ENCODE measurements around the gene KRTAP19-1. TPM values are rescaled to one million over a fixed set of nuclear protein-coding genes. Genes with fewer than 3 reads are reported as not detected.

Gene KRTAP19-1
- total RNA-seq, result not detected in 2 replicates

GRCh38 chr21:30480145-30480544 is at the start of gene KRTAP19-1:
Gene KRTAP19-1 (minus strand): TSS chr21:30480367. CDS start chr21:30480317, 50 bp downstream.

GRCh38 chr21:30502041-30502440 is 21.9 kb upstream of the KRTAP19-1 start, which contains the start of gene KRTAP19-5:
Gene KRTAP19-5 (minus strand): TSS chr21:30502141. CDS start chr21:30502090, 51 bp downstream.

GRCh38 chr21:30497065-30497464 is 16.9 kb upstream of the KRTAP19-1 start, which contains the start of gene KRTAP19-4:
Gene KRTAP19-4 (minus strand): TSS chr21:30497165. CDS start chr21:30497110, 55 bp downstream.

GRCh38 chr21:30491963-30492428 is 11.8 kb upstream of the KRTAP19-1 start, which contains the start of gene KRTAP19-3:
Gene KRTAP19-3 (minus strand): TSS chr21:30492013. CDS start chr21:30491957, 56 bp downstream.

GRCh38 chr21:30487336-30487735 is 7.2 kb upstream of the KRTAP19-1 start, which contains the start of gene KRTAP19-2:
Gene KRTAP19-2 (minus strand): TSS chr21:30487436. CDS start chr21:30487348, 88 bp downstream.

GRCh38 chr21:30439975-30440374 is 40.2 kb downstream of the KRTAP19-1 start, which contains the start of gene KRTAP15-1:
Gene KRTAP15-1 (plus strand): TSS chr21:30440275. CDS start chr21:30440328, 53 bp downstream.

GRCh38 chr21:30430170-30430655 is 50.0 kb downstream of the KRTAP19-1 start, which contains the start of gene KRTAP13-4:
Gene KRTAP13-4 (plus strand): TSS chr21:30430220. CDS start chr21:30430276, 56 bp downstream.

Other genes starting within 250 kb of the KRTAP19-1 start
- gene KRTAP24-1, start 197.4 kb downstream of the KRTAP19-1 start, total RNA-seq, result not detected in 2 replicates
- gene KRTAP25-1, start 190.9 kb downstream of the KRTAP19-1 start, total RNA-seq, result not detected in 2 replicates
- not detected in 2 replicates for gene KRTAP26-1, start 160.1 kb downstream of the KRTAP19-1 start, total RNA-seq
- gene KRTAP27-1, start 142.7 kb downstream of the KRTAP19-1 start, total RNA-seq, result not detected in 2 replicates
- gene KRTAP23-1, start 131.8 kb downstream of the KRTAP19-1 start, total RNA-seq, result not detected in 2 replicates
- not detected in 2 replicates for gene KRTAP13-2, start 108.1 kb downstream of the KRTAP19-1 start, total RNA-seq
- gene KRTAP13-1, start 84.3 kb downstream of the KRTAP19-1 start, total RNA-seq, result not detected in 2 replicates
- gene KRTAP13-3, start 54.4 kb downstream of the KRTAP19-1 start, total RNA-seq, result not detected in 2 replicates
- not detected in 2 replicates for gene KRTAP13-4, start 50.1 kb downstream of the KRTAP19-1 start, total RNA-seq
- gene KRTAP15-1, start 40.1 kb downstream of the KRTAP19-1 start, total RNA-seq, result not detected in 2 replicates
- not detected in 2 replicates for gene KRTAP19-2, start 7.1 kb upstream of the KRTAP19-1 start, total RNA-seq
- gene KRTAP19-3, start 11.6 kb upstream of the KRTAP19-1 start, total RNA-seq, result not detected in 2 replicates
- not detected in 2 replicates for gene KRTAP19-4, start 16.8 kb upstream of the KRTAP19-1 start, total RNA-seq
- not detected in 2 replicates for gene KRTAP19-5, start 21.8 kb upstream of the KRTAP19-1 start, total RNA-seq
- not detected in 2 replicates for gene KRTAP19-6, start 61.5 kb upstream of the KRTAP19-1 start, total RNA-seq
- not detected in 2 replicates for gene KRTAP19-7, start 80.9 kb upstream of the KRTAP19-1 start, total RNA-seq
- gene KRTAP22-2, start 110.0 kb upstream of the KRTAP19-1 start, total RNA-seq, result not detected in 2 replicates
- gene KRTAP6-3, start 112.1 kb upstream of the KRTAP19-1 start, total RNA-seq, result not detected in 2 replicates
- gene KRTAP6-2, start 118.5 kb upstream of the KRTAP19-1 start, total RNA-seq, result not detected in 2 replicates
- not detected in 2 replicates for gene KRTAP22-1, start 120.7 kb upstream of the KRTAP19-1 start, total RNA-seq
- gene KRTAP6-1, start 133.6 kb upstream of the KRTAP19-1 start, total RNA-seq, result not detected in 2 replicates
- gene KRTAP20-1, start 136.1 kb upstream of the KRTAP19-1 start, total RNA-seq, result not detected in 2 replicates
- not detected in 2 replicates for gene KRTAP20-4, start 140.3 kb upstream of the KRTAP19-1 start, total RNA-seq
- not detected in 2 replicates for gene KRTAP20-2, start 154.8 kb upstream of the KRTAP19-1 start, total RNA-seq
- gene KRTAP20-3, start 162.5 kb upstream of the KRTAP19-1 start, total RNA-seq, result not detected in 2 replicates
- not detected in 2 replicates for gene KRTAP21-3, start 238.4 kb upstream of the KRTAP19-1 start, total RNA-seq

All from smooth muscle cell of trachea (primary cell).